Stimulated activated CD4-positive, alpha-beta T cell treated with anti-CD3 and anti-CD28 coated beads, Interleukin-1b, Interleukin-23, amount 100 ng/mL, for 24 hours (primary cell): ENCODE measurements around the gene SPPL2C.

ENCODE experiments used
- DNase-seq, 4 experiments: peaks; one replicate each; pipeline ENCODE4 v3.0.0-alpha.2; 2020; ENCODE audit warnings: low read depth in 4 of 4, low spot score in 1 of 4

Gene SPPL2C

GRCh38 chr17:45828171-45828570 lies 16.5 kb upstream of the SPPL2C start:
- no peak for DNase-seq

DNA sequence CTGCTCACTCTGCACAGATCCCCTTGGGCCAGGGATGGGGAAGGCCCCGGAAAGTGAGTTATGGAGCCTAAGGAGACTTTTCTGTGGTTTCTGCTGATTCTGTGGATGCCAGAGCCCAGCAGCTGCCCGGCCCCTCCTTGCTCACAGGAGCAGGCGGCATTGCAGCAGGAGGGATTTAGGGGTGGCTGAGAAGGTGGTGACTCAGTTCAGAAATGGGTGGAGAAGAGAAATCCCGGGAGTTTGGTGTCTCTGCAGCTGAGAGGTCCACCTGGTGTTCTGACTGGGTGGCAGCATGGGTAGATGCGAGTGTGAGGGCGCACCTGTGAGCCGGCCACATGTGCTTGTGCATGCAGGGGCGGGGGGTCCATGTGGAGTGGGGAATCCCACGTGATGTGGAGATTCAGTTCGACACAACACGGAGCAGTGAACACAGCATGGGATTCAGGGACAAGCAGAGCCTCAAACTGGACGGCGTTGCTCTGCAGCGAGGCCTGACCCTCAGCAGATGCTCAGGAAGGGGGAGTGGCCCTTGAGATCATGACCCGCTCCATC lies 16.0 kb upstream of the SPPL2C start:
- no peak for DNase-seq

GRCh38 chr17:45833920-45834319 lies 10.8 kb upstream of the SPPL2C start:
- no peak for DNase-seq

DNA sequence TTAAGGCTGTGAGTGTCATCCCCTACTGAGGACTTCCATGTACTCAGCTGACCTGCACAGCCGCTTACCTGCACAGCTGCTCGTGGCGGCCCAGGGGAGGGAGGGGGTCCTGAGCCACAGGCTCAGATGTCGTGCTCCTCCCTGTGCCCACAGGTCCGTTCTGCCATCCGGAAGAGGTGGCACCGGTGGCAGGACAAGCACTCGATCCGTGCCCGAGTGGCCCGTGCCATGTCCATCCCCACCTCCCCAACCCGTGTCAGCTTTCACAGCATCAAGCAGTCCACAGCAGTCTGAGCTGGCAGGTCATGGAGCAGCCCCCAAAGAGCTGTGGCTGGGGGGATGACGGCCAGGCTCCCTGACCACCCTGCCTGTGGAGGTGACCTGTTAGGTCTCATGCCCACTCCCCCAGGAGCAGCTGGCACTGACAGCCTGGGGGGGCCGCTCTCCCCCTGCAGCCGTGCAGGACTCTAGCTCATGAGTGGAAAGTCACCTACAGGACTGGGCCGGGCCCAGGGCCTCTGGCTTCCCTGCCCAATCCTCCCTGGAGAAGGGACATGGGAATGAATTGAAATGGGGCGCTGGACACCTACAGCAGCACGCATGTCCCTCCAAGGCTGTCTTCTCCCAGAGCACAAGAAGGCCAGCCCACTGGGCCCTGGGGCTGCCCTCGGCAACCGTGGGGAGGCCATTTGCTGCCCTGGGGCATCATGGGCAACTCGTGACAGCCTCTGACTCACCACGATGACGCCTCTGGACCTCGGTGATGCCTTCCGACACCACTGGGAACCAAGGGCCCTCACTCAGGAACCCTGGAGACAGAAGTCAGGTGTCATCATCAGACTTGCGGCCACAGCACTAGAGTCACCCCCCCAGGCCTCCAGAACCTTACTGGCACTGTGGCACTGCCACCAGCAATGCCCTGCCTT lies 9.9 kb upstream of the SPPL2C start:
- DNase-seq: no peak

DNA sequence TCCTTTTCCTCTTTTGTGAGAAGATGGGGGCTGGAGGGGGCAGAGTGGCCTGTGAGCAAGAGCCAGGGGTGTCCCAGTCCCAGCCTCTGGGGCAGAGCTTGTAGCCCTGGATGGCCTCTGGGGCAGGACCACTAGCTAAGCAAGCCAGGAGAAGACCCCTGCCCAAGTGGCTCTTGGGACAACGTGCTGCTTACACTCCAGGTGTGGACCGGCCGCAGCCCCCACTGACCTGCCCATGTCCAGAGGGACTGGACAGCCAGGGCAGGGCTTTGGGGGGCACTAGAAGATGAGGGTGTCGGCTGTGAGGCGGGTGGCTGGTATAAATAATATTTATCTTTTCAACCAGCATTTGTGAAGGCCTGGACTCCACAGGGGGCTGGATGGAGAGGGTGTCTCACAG lies 9.2 kb upstream of the SPPL2C start:
- no peak for DNase-seq

DNA sequence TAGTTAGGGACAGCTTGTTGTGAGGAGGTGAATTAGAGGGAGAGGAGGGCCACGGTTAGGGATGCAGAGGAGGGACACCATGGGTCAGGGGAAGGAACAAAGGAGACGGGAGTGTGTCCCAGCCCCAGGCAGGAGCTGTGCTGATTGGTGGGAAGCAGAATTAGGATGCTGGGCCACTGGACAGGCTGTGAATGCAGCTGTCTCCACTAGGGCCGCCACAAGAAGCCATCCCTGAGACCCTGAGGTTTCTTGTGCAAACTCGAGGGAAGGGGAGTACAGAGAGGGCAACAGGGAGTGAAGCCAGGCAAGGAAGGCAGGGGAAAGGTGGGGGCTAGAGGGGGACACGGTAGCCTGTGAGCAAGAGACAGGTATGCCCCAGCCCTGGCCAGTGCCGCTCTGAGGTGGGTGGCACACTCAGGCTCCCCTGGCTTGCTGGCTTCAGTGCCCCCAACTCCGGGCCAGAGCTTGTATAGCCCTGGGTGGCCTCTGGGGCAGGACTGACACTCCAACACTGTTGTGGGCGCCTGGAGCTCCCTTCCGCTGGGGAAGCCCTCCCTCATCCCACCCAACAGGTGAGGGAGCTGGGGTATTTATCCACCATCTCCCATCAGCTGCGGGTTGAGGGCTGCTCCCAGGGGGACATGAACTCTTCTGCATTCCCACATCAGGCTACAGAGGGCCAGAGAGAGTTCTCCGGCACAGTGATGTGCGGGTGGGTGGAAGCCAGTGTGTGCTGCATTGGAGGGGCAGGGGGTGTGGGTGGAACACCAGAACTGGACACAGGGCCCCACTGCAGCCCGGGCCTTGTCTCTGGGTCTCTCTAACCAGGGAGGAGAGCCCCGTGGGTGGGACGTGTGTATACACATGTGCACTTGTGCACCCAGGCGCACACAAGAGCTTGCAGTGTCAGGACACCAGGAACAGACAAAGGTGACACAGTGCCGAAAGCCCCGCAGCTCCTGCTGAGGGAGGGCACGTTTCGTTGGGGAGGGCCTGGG lies 8.3 kb upstream of the SPPL2C start:
- no peak for DNase-seq

- DNase-seq: no peak
Measured at GRCh38 chr17:45837187-45837586, 7.5 kb upstream of the SPPL2C start.

- DNase-seq: no peak
Measured at GRCh38 chr17:45837603-45838002, 7.1 kb upstream of the SPPL2C start.

DNA sequence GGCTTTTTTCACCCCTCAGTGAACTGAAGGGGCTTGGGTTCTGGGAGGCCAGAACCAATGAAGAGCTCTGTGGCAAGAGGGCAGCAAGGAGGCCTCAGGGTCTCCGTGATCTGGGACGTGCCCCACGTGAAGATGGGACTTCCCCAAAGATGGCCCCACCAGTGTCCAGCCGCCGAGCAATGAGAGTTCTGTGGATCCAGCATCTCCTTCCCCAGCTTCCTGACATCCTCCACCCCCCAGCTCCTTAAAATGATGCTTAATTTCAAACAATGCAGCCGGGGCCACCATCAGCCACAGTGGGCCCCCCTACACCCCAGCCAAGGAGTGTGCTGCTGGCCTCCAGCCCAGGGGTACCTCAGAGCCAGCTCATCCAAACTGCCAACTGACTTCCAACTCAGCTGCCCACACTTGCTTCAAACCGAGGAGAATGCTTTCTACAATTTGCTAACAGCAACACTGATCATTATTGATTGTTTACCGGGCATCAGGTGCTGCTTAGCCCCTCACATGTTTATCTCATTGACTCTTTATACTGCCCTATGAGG lies 5.9 kb upstream of the SPPL2C start:
- no peak for DNase-seq

GRCh38 chr17:45839442-45839841 lies 5.2 kb upstream of the SPPL2C start:
- no peak for DNase-seq

GRCh38 chr17:45841186-45841585 lies 3.5 kb upstream of the SPPL2C start:
- DNase-seq: no peak

- no peak for DNase-seq
Measured at GRCh38 chr17:45841883-45842525, 2.7 kb upstream of the SPPL2C start.

GRCh38 chr17:45843722-45844121 lies 959 bp upstream of the SPPL2C start:
- no peak for DNase-seq

GRCh38 chr17:45845376-45846185 lies 900 bp downstream of the SPPL2C start:
- no peak for DNase-seq

GRCh38 chr17:45846223-45846622 lies 1.5 kb downstream of the SPPL2C start:
- DNase-seq: no peak

DNA sequence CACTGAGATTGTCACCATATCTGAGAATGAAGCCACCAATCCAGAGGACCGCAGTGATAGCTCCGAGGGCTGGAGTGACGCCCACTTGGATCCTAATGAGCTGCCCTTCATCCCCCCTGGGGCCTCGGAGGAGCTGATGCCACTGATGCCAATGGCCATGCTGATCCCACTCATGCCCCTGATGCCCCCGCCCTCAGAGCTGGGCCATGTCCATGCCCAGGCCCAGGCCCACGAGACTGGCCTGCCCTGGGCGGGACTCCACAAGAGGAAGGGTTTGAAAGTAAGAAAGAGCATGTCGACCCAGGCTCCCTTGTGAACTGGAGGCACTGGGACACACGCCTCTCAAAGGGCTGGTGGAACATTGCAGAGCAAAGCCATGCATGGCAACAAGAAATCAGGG lies 2.0 kb downstream of the SPPL2C start:
- no peak for DNase-seq

- DNase-seq: no peak
Measured at GRCh38 chr17:45847101-45847500, 2.4 kb downstream of the SPPL2C start.

- no peak for DNase-seq
Measured at GRCh38 chr17:45847747-45848146, 3.1 kb downstream of the SPPL2C start.

DNA sequence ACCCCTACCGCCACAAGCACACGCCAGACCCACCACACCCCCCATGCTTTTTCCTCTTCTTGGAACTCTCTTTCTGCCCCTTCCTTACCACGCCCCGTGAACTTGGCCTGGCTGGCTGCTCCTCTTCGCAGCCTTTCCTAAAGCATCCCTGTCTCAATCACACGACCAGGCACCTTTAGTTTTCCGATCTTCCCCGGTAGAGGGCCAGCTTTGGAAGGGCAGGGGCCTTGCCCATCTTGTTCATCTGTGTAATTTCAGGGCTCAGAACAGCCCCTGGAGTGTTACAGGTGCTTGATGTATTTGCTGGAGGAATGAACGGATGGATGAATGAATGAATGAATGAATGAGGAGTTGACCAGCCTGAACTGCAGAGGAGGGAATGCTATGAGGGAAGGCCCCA lies 3.7 kb downstream of the SPPL2C start:
- no peak for DNase-seq
